GM12878 (cell line): ENCODE measurements around the gene FOXI1. TPM values are rescaled to one million over a fixed set of nuclear protein-coding genes. Genes with fewer than 3 reads are reported as not detected.

Experiments used
- CREM ChIP-seq: IDR thresholded peaks from 2 replicates; pipeline ENCODE4 v1.6.1; 2014; ENCODE audit warnings: antibody characterized with exemption, low read depth
- DPF2 ChIP-seq: fragments of 450-650 bp; IDR thresholded peaks from 2 replicates; pipeline ENCODE4 v1.6.1; 2017; ENCODE audit warnings: mild to moderate bottlenecking
- EZH2 ChIP-seq: IDR thresholded peaks from 2 replicates; pipeline ENCODE4 v1.6.1; 2012; ENCODE audit warnings: low read depth, mild to moderate bottlenecking, control low read depth, inconsistent platforms, low read length, borderline replicate concordance; ENCODE audit not compliant: control insufficient read depth
- FOXK2 ChIP-seq: fragments of 450-650 bp; IDR thresholded peaks from 2 replicates; pipeline ENCODE4 v1.6.1; 2017; ENCODE audit warnings: mild to moderate bottlenecking, moderate library complexity
- MEF2A ChIP-seq: IDR thresholded peaks from 2 replicates; pipeline ENCODE4 v1.6.1; 2011; ENCODE audit warnings: low read depth, mild to moderate bottlenecking, low read length, moderate library complexity; ENCODE audit not compliant: insufficient read depth
- PML ChIP-seq: IDR thresholded peaks from 2 replicates; pipeline ENCODE4 v1.6.1; 2012; ENCODE audit warnings: low read length, inconsistent platforms
- SUPT20H ChIP-seq: IDR thresholded peaks from 2 replicates; pipeline ENCODE4 v1.6.1; 2011; ENCODE audit warnings: low read depth, mild to moderate bottlenecking, low read length, moderate library complexity, borderline replicate concordance; ENCODE audit not compliant: control insufficient read depth
- polyA plus RNA-seq, 11 experiments: library from polyadenylated mRNA; depleted of rRNA in 4 of 11; unstranded in 6 of 11; stranded (reverse) in 5 of 11; fragments of >200 nt; fragmentation: Nextera tagmentation in 4 of 11; fragmentation: Illumina TruSeq in 1 of 11; extraction: Ambion mirVana in 4 of 11; extraction: Trizol in 1 of 11; gene quantifications; 1 replicate in 1 of 11; 2 replicates in 10 of 11; pipeline versions ENCODE4 v1.2.1 to v1.2.3, GENCODE V29; 2011 to 2016; ENCODE audit warnings: inconsistent platforms in 2 of 11, missing spikeins in 2 of 11, low read depth in 1 of 11
- total RNA-seq, 4 experiments: library from RNA; depleted of rRNA in 3 of 4; stranded (reverse); fragments of >200 nt in 3 of 4; fragmentation: Illumina TruSeq in 1 of 4; extraction: Trizol in 1 of 4; gene quantifications; 2 replicates each; pipeline versions ENCODE4 v1.2.1 to v1.2.3, GENCODE V29; 2013 to 2021
- TF ChIP-seq, protein P1 (sequence below): fragments of 450-650 bp; IDR thresholded peaks from 2 replicates; pipeline ENCODE4 v1.6.1; 2016; ENCODE audit warnings: mild to moderate bottlenecking, moderate library complexity, borderline replicate concordance
- TF ChIP-seq, protein P2 (sequence below): IDR thresholded peaks from 2 replicates; pipeline ENCODE4 v1.6.1; 2012; ENCODE audit warnings: mild to moderate bottlenecking, low read depth, low read length
- TF ChIP-seq, protein P3 (sequence below): IDR thresholded peaks from 2 replicates; pipeline ENCODE4 v1.6.1; 2011; ENCODE audit warnings: borderline replicate concordance, low read depth, mild to moderate bottlenecking, moderate library complexity, mixed read lengths, low read length; ENCODE audit not compliant: insufficient read depth; ENCODE audit errors: extremely low read length
- TF ChIP-seq, protein P4 (sequence below): fragments of 450-650 bp; IDR thresholded peaks from 2 replicates; pipeline ENCODE4 v1.6.1; 2017; ENCODE audit warnings: mild to moderate bottlenecking, low read depth, inconsistent platforms; ENCODE audit not compliant: poor library complexity, severe bottlenecking
- TF ChIP-seq, protein P5 (sequence below): fragments of 450-650 bp; IDR thresholded peaks from 2 replicates; pipeline ENCODE4 v1.6.1; 2017; ENCODE audit warnings: borderline replicate concordance

Gene FOXI1
- total and polyA plus RNA-seq, 10 of the 15 experiments (the other 5 are each of a cell fraction or from before 2014, with no cell fraction given) = not detected

DNA sequence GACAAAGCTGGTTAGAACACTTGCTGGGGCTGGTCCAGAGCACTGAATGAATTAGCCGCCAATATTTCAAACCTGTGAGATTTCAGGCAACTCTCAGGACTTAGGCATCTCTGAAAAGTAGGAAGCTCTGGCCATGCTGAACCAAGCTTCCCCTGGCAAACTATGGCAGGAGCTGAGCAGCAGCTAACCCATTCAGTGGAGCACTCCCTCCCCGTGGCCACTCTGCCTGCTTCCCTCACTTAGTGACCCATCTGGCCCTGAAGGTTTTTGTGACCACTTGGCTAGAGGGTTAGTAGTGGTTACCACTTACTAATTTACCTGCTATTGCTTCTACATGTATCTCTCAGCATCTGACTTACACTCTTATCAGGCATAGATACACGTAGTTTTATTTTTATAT is 25.5 kb downstream of the FOXI1 start (continued):
- TF ChIP-seq, protein P1, sequence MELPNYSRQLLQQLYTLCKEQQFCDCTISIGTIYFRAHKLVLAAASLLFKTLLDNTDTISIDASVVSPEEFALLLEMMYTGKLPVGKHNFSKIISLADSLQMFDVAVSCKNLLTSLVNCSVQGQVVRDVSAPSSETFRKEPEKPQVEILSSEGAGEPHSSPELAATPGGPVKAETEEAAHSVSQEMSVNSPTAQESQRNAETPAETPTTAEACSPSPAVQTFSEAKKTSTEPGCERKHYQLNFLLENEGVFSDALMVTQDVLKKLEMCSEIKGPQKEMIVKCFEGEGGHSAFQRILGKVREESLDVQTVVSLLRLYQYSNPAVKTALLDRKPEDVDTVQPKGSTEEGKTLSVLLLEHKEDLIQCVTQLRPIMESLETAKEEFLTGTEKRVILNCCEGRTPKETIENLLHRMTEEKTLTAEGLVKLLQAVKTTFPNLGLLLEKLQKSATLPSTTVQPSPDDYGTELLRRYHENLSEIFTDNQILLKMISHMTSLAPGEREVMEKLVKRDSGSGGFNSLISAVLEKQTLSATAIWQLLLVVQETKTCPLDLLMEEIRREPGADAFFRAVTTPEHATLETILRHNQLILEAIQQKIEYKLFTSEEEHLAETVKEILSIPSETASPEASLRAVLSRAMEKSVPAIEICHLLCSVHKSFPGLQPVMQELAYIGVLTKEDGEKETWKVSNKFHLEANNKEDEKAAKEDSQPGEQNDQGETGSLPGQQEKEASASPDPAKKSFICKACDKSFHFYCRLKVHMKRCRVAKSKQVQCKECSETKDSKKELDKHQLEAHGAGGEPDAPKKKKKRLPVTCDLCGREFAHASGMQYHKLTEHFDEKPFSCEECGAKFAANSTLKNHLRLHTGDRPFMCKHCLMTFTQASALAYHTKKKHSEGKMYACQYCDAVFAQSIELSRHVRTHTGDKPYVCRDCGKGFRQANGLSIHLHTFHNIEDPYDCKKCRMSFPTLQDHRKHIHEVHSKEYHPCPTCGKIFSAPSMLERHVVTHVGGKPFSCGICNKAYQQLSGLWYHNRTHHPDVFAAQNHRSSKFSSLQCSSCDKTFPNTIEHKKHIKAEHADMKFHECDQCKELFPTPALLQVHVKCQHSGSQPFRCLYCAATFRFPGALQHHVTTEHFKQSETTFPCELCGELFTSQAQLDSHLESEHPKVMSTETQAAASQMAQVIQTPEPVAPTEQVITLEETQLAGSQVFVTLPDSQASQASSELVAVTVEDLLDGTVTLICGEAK = no peak
- no peak for TF ChIP-seq FOXK2
- TF ChIP-seq DPF2 = no peak
- no peak for TF ChIP-seq SUPT20H
- no peak for TF ChIP-seq MEF2A
- TF ChIP-seq, protein P2, sequence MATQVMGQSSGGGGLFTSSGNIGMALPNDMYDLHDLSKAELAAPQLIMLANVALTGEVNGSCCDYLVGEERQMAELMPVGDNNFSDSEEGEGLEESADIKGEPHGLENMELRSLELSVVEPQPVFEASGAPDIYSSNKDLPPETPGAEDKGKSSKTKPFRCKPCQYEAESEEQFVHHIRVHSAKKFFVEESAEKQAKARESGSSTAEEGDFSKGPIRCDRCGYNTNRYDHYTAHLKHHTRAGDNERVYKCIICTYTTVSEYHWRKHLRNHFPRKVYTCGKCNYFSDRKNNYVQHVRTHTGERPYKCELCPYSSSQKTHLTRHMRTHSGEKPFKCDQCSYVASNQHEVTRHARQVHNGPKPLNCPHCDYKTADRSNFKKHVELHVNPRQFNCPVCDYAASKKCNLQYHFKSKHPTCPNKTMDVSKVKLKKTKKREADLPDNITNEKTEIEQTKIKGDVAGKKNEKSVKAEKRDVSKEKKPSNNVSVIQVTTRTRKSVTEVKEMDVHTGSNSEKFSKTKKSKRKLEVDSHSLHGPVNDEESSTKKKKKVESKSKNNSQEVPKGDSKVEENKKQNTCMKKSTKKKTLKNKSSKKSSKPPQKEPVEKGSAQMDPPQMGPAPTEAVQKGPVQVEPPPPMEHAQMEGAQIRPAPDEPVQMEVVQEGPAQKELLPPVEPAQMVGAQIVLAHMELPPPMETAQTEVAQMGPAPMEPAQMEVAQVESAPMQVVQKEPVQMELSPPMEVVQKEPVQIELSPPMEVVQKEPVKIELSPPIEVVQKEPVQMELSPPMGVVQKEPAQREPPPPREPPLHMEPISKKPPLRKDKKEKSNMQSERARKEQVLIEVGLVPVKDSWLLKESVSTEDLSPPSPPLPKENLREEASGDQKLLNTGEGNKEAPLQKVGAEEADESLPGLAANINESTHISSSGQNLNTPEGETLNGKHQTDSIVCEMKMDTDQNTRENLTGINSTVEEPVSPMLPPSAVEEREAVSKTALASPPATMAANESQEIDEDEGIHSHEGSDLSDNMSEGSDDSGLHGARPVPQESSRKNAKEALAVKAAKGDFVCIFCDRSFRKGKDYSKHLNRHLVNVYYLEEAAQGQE = no peak
- TF ChIP-seq, protein P3, sequence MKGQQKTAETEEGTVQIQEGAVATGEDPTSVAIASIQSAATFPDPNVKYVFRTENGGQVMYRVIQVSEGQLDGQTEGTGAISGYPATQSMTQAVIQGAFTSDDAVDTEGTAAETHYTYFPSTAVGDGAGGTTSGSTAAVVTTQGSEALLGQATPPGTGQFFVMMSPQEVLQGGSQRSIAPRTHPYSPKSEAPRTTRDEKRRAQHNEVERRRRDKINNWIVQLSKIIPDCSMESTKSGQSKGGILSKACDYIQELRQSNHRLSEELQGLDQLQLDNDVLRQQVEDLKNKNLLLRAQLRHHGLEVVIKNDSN = no peak
- TF ChIP-seq, protein P4, sequence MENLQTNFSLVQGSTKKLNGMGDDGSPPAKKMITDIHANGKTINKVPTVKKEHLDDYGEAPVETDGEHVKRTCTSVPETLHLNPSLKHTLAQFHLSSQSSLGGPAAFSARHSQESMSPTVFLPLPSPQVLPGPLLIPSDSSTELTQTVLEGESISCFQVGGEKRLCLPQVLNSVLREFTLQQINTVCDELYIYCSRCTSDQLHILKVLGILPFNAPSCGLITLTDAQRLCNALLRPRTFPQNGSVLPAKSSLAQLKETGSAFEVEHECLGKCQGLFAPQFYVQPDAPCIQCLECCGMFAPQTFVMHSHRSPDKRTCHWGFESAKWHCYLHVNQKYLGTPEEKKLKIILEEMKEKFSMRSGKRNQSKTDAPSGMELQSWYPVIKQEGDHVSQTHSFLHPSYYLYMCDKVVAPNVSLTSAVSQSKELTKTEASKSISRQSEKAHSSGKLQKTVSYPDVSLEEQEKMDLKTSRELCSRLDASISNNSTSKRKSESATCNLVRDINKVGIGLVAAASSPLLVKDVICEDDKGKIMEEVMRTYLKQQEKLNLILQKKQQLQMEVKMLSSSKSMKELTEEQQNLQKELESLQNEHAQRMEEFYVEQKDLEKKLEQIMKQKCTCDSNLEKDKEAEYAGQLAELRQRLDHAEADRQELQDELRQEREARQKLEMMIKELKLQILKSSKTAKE = no peak
- no peak for TF ChIP-seq CREM
- TF ChIP-seq PML = no peak
- TF ChIP-seq EZH2 = no peak
- TF ChIP-seq, protein P5, sequence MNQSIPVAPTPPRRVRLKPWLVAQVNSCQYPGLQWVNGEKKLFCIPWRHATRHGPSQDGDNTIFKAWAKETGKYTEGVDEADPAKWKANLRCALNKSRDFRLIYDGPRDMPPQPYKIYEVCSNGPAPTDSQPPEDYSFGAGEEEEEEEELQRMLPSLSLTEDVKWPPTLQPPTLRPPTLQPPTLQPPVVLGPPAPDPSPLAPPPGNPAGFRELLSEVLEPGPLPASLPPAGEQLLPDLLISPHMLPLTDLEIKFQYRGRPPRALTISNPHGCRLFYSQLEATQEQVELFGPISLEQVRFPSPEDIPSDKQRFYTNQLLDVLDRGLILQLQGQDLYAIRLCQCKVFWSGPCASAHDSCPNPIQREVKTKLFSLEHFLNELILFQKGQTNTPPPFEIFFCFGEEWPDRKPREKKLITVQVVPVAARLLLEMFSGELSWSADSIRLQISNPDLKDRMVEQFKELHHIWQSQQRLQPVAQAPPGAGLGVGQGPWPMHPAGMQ = no peak
